Inflammatory macrophage (primary cell): ENCODE data around the gene CNTN5.
"Not testable (repeated sequence)": the region's sequence is repeated elsewhere in the genome, so short reads cannot be mapped to it uniquely, and the experiment has no call there.

ENCODE experiments used
- DNase-seq, 2 donors: peaks; one replicate each; pipeline ENCODE4 v3.0.0-alpha.2; 2020 to 2022

The CNTN5 gene

GRCh38 chr11:100229086-100229485 lies 1208.3 kb downstream of the CNTN5 start:
- DNase-seq = no peak

- no peak for DNase-seq
Measured at GRCh38 chr11:100232006-100232405, 1211.3 kb downstream of the CNTN5 start.

DNA sequence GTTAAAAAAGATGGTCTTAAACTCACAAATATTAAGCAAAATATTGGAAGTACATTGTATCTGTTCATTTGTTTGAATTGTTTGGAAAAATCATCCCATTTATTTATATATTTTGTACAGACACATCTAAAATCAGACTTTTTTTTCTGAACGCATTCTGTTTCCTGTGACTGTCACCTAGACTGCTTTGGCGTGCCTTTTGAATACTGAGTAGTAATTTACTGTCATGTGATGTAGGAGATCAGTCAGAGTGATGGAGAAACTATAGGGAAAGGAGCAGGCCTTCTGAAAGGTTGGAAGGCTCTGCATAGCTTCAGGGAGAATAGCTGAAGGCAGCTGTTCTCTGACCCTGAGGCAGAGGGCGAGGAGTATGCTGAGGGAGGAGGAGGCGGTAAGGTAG lies 1214.3 kb downstream of the CNTN5 start:
- no peak for DNase-seq

DNA sequence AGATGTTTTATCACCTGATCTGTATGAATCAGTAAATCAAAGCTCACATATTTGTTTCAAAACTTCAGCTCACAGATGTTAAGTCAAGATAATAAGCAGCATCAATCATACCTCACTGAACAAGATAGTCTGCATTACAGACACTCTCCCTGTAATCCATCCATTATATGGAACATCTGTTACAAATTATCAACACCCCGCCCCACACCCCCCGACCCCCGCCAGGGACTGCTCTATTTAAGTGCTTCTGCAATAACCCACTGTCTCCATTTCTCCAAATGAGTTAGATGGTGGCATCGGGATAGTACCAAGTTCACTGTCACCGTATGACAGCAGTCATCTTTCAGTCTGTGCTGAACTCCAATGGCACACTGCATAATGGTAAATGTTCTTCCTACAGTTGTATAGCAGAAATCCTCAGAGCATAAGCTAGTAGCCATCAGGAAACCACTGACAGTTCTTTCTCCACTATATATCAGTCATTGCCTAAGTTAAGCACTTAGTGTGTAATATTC lies 1219.3 kb downstream of the CNTN5 start:
- DNase-seq = no peak

DNA sequence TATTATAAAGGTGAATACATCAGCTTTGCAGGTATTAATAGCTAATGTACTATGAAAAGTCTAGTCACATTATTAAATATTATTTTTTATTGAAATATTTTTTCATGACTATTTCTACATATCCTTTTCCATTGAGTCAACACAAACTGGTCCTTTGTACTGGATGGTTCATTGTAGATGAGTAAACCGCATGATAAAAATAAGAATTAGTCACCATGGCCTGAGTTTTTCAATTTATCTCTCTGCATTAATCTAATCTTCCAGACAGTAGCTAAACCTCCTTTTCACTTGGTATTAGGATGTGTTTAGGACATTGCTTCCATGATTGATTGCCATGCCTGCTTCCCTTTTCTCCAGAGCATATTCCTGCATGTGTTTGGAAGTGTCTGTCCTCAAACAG lies 1227.0 kb downstream of the CNTN5 start:
- DNase-seq = no peak

- not testable (repeated sequence) for DNase-seq
Measured at GRCh38 chr11:100257238-100257803, 1236.6 kb downstream of the CNTN5 start.

GRCh38 chr11:100269516-100269915 lies 1248.8 kb downstream of the CNTN5 start:
- no peak for DNase-seq

DNA sequence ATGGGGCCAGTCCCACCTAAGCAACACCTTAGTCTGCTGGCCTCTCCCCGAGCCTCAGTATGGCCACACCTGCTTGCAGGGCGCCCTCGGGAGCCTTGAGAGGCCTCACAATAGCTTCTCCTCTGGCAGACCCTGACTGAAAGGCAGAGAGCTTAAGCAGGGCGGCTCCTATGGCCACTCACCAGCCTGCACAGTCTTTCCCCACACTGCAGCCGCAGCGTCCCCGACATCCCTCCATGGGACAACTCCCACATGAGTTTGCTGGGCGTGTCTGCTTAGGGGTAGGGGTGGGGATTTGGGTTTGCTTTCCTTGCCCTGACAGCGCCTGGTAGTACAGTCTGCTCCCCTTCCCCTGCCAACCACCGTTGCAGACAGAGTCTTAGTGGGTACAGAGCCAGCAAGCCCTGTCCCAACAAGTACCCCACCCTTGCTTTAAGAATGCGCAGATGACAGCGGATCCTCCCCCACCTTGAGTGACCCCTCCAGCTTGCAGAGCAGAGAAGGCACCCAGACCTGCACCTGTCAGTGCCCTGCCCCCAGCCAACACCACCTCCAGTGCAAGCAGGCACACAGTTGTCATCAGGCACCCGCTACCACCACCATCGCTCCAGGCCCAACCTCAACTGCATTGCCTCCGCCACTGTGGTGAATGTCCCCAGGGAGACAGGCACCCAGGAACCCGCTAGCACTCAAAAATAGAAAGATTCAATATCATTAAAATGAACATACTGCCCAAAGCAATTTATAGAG lies 1252.5 kb downstream of the CNTN5 start:
- DNase-seq = no peak

GRCh38 chr11:100274466-100274865 lies 1253.7 kb downstream of the CNTN5 start:
- DNase-seq = not testable (repeated sequence)

DNA sequence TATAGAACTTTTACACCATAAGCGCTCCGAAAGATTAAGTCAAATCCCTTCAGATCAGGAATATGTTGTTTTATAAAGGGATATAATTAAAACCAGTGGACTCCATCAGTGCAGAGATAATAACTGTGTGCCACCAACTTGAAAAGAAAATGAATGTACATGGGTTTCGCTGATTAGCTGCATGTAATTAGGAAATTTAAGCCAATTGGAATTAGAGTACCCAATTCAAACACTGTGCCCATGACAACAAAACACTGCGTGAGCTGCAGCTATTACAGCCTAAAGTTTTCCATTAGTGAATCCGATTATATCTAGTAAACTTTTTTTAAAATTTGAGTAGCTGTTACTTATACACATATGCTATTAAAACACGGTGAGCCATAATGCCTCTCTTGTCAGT lies 1274.0 kb downstream of the CNTN5 start:
- DNase-seq = no peak

GRCh38 chr11:100296051-100296679 lies 1275.4 kb downstream of the CNTN5 start:
- no peak for DNase-seq

- no peak for DNase-seq
Measured at GRCh38 chr11:100297516-100297915, 1276.8 kb downstream of the CNTN5 start.

DNA sequence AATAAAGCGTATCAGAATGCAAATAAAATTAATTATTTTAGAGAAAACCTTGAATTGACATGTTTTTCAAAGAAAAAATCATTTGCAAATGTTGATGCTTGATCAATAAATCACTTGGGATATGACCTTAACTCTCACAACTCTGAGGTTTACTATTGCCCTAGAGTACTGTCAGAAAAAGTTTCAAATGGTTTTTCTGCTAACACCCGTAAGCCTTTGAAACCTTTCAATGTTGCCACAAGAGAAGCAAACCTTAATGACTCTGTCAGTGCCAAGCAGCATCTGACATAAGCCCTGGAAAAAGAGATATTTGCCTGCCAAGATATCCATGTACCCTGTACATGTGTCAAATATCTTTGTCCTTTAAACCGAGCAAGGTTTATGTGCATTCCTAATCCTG lies 1282.1 kb downstream of the CNTN5 start:
- DNase-seq = no peak

DNA sequence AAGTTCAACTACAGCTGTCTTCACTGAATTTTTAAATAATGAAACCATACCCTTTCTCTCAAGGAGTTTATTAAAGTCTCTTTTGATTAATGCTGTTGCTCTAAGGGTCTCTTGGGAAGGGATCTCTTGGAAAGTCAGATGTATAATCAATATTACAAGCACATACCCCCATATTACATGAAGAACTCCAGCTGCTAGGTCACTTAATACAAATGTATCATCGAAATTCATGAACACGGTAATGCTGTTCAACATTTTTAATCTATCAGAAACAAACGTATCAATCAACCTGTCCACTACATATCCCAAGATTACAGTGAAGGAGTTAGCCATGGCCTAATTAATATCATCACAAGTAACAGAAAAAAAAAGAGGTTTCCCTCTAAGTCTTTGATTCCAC lies 1283.1 kb downstream of the CNTN5 start:
- DNase-seq = no peak

DNA sequence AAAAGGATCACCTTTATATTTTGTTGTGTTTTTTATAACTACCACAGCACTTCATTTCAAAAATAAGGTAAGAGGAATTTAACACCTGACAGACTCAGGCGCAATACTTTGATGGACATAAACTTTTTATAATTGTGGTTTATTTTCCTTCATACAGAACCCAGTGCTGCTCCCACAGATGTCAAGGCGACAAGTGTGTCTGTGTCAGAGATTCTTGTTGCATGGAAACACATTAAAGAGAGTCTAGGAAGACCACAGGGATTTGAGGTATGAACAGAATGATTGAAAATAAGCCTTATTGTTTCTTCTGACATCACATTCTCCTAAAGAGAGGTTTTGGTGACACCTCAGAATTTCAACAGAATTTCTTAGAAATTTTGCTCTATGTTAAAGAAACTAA lies 1287.5 kb downstream of the CNTN5 start:
- no peak for DNase-seq

DNA sequence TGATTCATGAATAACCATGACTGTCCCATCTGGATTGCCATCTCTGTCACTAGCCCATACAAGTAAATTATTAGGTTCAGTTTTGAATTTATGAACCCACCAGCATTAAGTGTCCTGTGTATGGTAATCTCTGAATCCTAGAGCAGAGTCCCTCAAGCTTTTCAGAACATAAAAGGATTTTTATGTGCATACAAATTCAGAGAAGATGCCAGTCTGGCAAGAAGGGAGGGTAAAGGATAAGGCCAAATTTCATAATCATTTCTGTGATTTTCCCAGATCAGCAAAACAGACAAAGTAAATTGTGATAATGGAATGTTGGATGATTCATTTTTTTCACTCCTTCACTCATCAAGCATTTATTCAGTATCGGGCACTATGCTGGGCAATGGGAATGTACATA lies 1295.2 kb downstream of the CNTN5 start:
- no peak for DNase-seq

DNA sequence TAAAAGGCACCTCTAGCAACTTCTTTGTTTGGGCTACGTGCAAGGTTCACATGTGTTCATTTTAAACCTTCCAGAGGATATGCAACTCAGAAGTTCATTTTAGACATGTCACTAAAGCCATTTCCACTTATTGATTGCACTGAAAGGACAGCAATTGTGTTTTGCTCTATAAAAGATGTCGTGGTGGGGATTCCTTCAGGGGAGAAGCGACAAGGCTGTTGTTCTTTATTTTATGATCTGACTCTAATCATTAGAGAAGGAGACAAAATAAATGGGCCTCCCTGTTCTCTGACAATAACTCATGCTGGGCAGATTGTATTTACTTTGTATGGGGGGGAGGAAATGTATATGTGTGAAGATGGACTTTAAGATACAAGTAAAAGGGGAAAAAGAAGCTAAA lies 1296.2 kb downstream of the CNTN5 start:
- DNase-seq = no peak

GRCh38 chr11:100319691-100320090 lies 1298.9 kb downstream of the CNTN5 start:
- no peak for DNase-seq

GRCh38 chr11:100328626-100329340 lies 1308.0 kb downstream of the CNTN5 start:
- no peak for DNase-seq

- no peak for DNase-seq
Measured at GRCh38 chr11:100329352-100329751, 1308.6 kb downstream of the CNTN5 start.

DNA sequence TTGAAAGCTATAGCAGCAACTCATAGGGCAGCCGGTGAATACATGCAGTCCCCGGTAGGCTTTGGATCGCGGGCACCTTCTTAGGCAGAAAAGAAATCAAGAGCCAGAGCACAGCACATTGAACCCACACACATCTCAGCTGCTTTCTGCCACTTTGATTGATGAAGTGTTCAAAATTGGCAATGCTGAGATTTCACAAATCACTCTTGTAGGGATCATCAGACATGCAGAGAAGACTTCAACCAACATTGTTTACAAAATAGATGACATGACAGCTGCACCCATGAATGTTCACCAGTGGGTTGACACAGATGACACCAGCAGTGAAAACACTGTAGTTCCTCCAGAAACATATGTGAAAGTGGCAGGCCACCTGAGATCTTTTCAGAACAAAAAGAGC lies 1316.1 kb downstream of the CNTN5 start:
- DNase-seq = no peak

- DNase-seq = no peak
Measured at GRCh38 chr11:100338144-100338840, 1317.5 kb downstream of the CNTN5 start.
